ENCODE measurements around the gene FGD6.
A peak's percentile ranks its signal among the peaks of the same experiment; 100 is the strongest.
"Not testable (repeated sequence)": the region's sequence is repeated elsewhere in the genome, so short reads cannot be mapped to it uniquely, and the experiment has no call there.

The FGD6 gene

DNA sequence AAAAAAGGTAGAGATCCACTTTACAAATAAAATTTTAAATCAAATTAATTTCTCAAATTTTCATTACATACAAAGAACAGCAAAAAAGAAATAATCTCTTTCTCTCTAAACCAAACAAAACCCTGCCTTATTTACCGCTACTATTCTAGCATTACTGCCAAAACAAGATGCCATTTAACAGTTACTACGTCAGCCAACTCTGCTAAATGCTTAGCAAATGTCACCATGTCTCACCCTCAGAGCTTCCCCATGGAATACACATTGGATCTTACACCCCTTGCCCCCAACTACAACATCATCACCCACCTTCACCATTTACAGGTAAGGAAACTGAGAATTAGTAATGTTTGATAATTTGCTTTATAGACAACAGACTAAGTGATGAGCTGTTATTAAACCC lies 120.9 kb downstream of the FGD6 start:
- FAIRE-seq: no peak
- DNase-seq (ENCODE audit: insufficient read length, low spot score): no peak
- TF ChIP-seq POU2F2 (IDR thresholded peaks at IDR 0.05; ENCODE audit: low read depth, low read length): no peak
- TF ChIP-seq POLR2AphosphoS5 (IDR thresholded peaks at IDR 0.05; ENCODE audit: low read depth, low read length): no peak
- no peak for TF ChIP-seq SPI1 (IDR thresholded peaks at IDR 0.05; ENCODE audit: low read depth, low read length)
- TF ChIP-seq PAX5 (IDR thresholded peaks at IDR 0.05; ENCODE audit: insufficient read depth, low read length, severe bottlenecking): no peak
- no peak for TF ChIP-seq TAF1 (IDR thresholded peaks at IDR 0.05; ENCODE audit: low read depth, low read length)
- TF ChIP-seq POLR2A (IDR thresholded peaks at IDR 0.05; ENCODE audit: low read depth, low read length): no peak

DNA sequence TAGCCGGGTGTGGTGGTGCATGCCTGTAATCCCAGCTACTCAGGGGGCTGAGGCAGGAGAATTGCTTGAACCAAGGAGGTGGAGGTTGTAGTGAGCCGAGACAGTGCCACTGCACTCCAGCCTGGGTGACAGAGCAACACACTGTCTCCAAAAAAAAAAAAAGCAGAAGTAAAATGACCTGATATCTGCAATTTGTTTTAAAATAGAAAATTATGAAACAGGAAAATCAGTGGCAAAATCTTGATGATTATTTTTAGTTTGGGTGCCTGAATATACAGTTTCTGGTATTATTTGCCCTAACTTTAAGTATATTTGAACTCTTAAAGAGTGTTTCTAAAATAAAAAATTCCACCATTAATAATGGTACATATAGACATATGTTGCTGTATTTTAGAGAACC lies 121.4 kb downstream of the FGD6 start:
- not testable (repeated sequence) for FAIRE-seq; DNase-seq (ENCODE audit: insufficient read length, low spot score)

DNA sequence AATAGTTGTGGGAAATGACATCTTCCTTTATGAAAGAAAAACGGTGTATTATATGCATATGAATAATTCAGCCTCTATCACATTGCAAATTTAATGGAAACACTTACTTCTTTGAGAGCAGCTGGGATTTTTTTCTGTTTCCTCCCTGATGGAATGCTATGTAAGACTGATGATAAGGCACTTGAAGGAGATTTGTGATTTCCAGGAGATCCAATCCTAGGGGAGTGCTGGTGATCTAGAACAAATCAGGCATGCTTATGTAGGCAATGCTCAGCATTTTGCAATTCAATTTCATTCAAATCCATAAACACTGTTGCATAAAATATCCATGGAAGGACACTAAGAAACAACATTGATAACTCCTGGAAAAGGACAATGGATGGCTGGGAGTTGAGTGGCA lies 127.8 kb downstream of the FGD6 start:
- TF ChIP-seq SPI1 (IDR thresholded peaks at IDR 0.05; ENCODE audit: low read depth, low read length): no peak
- no peak for TF ChIP-seq POLR2A (IDR thresholded peaks at IDR 0.05; ENCODE audit: low read depth, low read length)
- no peak for TF ChIP-seq TAF1 (IDR thresholded peaks at IDR 0.05; ENCODE audit: low read depth, low read length)
- TF ChIP-seq PAX5 (IDR thresholded peaks at IDR 0.05; ENCODE audit: insufficient read depth, low read length, severe bottlenecking): no peak
- TF ChIP-seq POU2F2 (IDR thresholded peaks at IDR 0.05; ENCODE audit: low read depth, low read length): no peak
- no peak for TF ChIP-seq POLR2AphosphoS5 (IDR thresholded peaks at IDR 0.05; ENCODE audit: low read depth, low read length)
- FAIRE-seq (peak; percentile 35), DNase-seq (ENCODE audit: insufficient read length, low spot score) (no peak)

DNA sequence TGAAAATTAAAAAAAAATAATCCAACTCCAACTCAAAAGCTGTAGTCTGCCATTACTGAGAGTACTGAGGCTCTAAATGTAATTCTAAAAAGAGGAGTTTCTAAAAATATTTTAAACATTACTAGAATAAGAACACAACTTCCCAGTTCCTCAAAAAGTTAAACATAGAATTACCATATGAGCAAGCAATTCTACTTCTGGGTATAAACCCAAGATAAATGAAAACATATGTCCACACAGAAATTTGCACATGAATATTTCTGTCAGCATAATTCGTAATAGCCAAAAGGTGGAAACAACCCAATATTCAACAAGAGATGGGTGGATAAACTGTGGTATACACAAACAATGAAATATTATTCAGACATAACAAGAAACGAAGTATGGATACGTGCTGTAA lies 128.9 kb downstream of the FGD6 start:
- peak; percentile 71 for FAIRE-seq
- peak; percentile 86 for TF ChIP-seq SPI1 (IDR thresholded peaks at IDR 0.05; ENCODE audit: low read depth, low read length)
- TF ChIP-seq POU2F2 (IDR thresholded peaks at IDR 0.05; ENCODE audit: low read depth, low read length): no peak
- DNase-seq (ENCODE audit: insufficient read length, low spot score): no peak

DNA sequence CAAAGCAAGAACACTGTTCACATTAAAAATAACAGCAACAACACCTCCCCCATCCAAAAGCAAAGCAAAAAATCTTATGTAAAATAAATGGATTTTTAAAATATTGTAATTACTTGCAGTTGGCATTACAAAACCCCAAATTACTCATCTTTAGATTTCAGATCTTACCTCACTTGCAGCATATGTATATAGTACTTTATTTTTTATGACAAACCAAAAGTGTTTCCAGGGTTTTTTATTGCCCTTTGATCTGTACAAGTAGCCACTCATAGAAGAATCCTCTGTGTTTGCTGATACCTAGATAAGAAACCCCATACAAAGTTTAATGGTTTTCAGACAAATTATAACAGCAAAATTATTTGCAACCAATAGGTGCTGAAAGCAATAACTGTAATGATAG lies 131.7 kb downstream of the FGD6 start:
- TF ChIP-seq POU2F2 (IDR thresholded peaks at IDR 0.05; ENCODE audit: low read depth, low read length) (no peak), POLR2AphosphoS5 (IDR thresholded peaks at IDR 0.05; ENCODE audit: low read depth, low read length) (no peak), TAF1 (IDR thresholded peaks at IDR 0.05; ENCODE audit: low read depth, low read length) (no peak), POLR2A (IDR thresholded peaks at IDR 0.05; ENCODE audit: low read depth, low read length) (no peak), PAX5 (IDR thresholded peaks at IDR 0.05; ENCODE audit: insufficient read depth, low read length, severe bottlenecking) (no peak), SPI1 (IDR thresholded peaks at IDR 0.05; ENCODE audit: low read depth, low read length) (no peak)
- no peak for DNase-seq (ENCODE audit: insufficient read length, low spot score)
- FAIRE-seq: no peak

DNA sequence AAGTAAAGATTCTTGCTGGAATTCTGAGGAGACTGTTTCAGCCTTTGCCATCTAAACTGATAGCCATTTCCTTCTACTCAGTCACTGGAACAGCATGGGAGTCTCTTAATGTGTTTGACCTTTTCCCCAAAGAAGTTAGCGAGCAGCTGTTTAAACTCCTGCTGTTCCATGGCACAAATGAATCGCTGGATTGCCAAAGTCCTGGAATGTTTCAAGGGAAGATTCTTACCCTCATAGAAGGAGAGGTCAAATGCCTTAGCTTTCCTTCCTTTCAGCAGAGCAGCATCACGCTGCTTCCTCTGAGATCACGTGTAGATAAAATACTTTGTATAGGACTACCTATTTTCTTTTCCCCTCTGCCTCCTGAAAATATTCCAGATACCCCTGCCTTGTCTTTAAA lies 133.3 kb downstream of the FGD6 start:
- TF ChIP-seq POLR2A (IDR thresholded peaks at IDR 0.05; ENCODE audit: low read depth, low read length) (no peak), POLR2AphosphoS5 (IDR thresholded peaks at IDR 0.05; ENCODE audit: low read depth, low read length) (no peak), POU2F2 (IDR thresholded peaks at IDR 0.05; ENCODE audit: low read depth, low read length) (no peak), TAF1 (IDR thresholded peaks at IDR 0.05; ENCODE audit: low read depth, low read length) (no peak), PAX5 (IDR thresholded peaks at IDR 0.05; ENCODE audit: insufficient read depth, low read length, severe bottlenecking) (no peak), SPI1 (IDR thresholded peaks at IDR 0.05; ENCODE audit: low read depth, low read length) (no peak)
- DNase-seq (ENCODE audit: insufficient read length, low spot score) (no peak), FAIRE-seq (no peak)

DNA sequence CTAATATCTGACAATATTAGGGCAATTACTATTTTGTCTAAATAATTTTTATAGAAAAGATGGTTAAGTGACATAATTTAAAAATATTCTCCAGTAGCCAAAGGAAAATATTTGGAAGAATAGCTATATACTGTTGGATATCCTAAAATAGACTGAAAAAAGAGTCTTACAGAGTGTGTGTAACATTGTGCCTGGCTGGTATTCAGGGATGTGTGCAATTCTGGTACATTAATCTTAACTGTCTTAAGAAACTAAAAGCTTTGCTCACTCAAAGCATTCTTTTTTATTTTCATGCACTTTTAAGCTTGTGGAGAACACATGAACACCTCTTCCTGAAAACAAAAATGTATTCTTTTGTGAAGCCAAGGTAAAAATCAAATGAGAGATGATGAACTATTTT lies 133.8 kb downstream of the FGD6 start:
- FAIRE-seq (no peak), DNase-seq (ENCODE audit: insufficient read length, low spot score) (no peak)
- TF ChIP-seq SPI1 (IDR thresholded peaks at IDR 0.05; ENCODE audit: low read depth, low read length) (no peak), POLR2AphosphoS5 (IDR thresholded peaks at IDR 0.05; ENCODE audit: low read depth, low read length) (no peak), TAF1 (IDR thresholded peaks at IDR 0.05; ENCODE audit: low read depth, low read length) (no peak), PAX5 (IDR thresholded peaks at IDR 0.05; ENCODE audit: insufficient read depth, low read length, severe bottlenecking) (no peak), POU2F2 (IDR thresholded peaks at IDR 0.05; ENCODE audit: low read depth, low read length) (no peak), POLR2A (IDR thresholded peaks at IDR 0.05; ENCODE audit: low read depth, low read length) (no peak)

DNA sequence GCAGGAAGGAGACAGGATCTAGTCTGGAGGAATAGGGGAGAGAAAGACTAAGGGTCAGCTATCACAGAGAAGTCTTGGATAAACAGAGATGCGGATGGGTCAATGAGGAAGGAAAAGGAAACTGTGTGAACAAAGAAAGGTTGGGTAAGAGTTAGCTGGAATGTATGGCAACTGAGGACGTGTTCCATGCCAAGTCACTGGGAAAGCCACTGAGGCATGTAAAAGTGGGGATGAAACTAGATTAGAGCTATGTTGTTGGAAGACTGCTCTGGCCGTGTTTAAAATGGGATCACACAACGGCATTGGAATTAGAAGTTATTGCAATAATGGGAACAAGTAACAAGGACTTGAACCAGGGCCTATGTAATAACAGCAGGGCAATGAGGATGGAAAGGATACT lies 139.9 kb downstream of the FGD6 start:
- FAIRE-seq (no peak), DNase-seq (ENCODE audit: insufficient read length, low spot score) (no peak)
- no peak for TF ChIP-seq POU2F2 (IDR thresholded peaks at IDR 0.05; ENCODE audit: low read depth, low read length)
- no peak for TF ChIP-seq PAX5 (IDR thresholded peaks at IDR 0.05; ENCODE audit: insufficient read depth, low read length, severe bottlenecking)
- no peak for TF ChIP-seq POLR2A (IDR thresholded peaks at IDR 0.05; ENCODE audit: low read depth, low read length)
- TF ChIP-seq POLR2AphosphoS5 (IDR thresholded peaks at IDR 0.05; ENCODE audit: low read depth, low read length): no peak
- TF ChIP-seq SPI1 (IDR thresholded peaks at IDR 0.05; ENCODE audit: low read depth, low read length): no peak
- no peak for TF ChIP-seq TAF1 (IDR thresholded peaks at IDR 0.05; ENCODE audit: low read depth, low read length)

DNA sequence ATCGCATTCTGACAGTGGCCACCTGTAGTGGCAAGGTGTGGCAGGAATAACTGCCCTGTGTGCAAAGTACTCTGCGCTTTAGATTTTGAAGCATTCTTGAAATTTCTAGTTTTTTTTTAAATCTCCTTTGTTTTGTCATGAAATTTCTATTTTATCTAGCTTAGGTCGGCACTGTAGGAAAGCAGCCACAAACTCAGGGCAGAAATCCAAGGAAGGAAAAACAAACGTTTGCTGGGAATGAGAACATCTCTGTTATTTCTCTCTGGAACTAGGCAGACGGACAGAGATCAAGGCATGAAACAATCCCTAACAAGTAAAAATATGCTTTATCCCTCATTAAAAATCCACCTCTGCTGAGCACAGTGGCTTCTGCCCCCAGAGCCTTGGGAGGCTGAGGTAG lies 142.5 kb downstream of the FGD6 start:
- DNase-seq (ENCODE audit: insufficient read length, low spot score) (no peak), FAIRE-seq (no peak)
- TF ChIP-seq PAX5 (IDR thresholded peaks at IDR 0.05; ENCODE audit: insufficient read depth, low read length, severe bottlenecking) (no peak), POU2F2 (IDR thresholded peaks at IDR 0.05; ENCODE audit: low read depth, low read length) (no peak), POLR2A (IDR thresholded peaks at IDR 0.05; ENCODE audit: low read depth, low read length) (no peak), POLR2AphosphoS5 (IDR thresholded peaks at IDR 0.05; ENCODE audit: low read depth, low read length) (no peak), TAF1 (IDR thresholded peaks at IDR 0.05; ENCODE audit: low read depth, low read length) (no peak), SPI1 (IDR thresholded peaks at IDR 0.05; ENCODE audit: low read depth, low read length) (no peak)

DNA sequence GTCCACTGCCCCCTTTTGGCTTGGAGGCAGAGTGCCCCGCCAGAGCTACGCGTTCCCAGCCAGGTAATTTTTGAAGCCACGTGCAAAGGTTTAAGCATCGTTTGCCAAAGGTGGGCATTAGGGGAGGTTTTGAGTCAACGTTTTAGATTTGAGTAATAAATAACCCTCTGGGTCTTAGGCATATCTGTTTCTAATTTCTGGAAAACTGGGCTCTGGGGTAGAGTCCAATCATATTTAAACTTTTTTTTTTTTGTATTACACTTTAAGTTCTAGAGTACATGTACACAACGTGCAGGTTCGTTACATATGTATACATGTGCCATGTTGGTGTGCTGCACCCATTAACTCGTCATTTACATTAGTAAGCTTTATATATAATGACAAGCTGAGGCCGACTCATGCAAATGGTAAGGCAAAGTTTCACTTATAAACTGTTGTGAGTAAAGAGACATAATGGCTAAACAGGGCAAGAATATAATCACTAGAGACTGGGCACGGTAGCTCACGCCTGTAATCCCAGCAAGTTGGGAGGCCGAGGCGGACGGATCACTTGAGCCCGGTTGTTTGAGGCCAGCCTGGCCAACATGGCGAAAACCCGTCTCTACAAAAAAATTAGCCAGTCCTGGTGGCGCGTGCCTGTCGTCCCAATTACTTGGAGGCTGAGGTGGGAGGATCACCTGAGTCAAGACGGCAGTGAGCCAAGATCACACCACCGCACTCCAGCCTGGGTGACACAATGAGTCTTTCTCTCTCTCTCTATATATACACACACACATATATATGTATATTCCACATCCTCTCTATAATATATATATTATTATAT lies 143.4 kb downstream of the FGD6 start:
- no peak for DNase-seq (ENCODE audit: insufficient read length, low spot score)
- no peak for FAIRE-seq
- TF ChIP-seq PAX5 (IDR thresholded peaks at IDR 0.05; ENCODE audit: insufficient read depth, low read length, severe bottlenecking): no peak
- no peak for TF ChIP-seq POLR2A (IDR thresholded peaks at IDR 0.05; ENCODE audit: low read depth, low read length)
- TF ChIP-seq POU2F2 (IDR thresholded peaks at IDR 0.05; ENCODE audit: low read depth, low read length): no peak
- no peak for TF ChIP-seq TAF1 (IDR thresholded peaks at IDR 0.05; ENCODE audit: low read depth, low read length)
- TF ChIP-seq SPI1 (IDR thresholded peaks at IDR 0.05; ENCODE audit: low read depth, low read length): no peak

All from GM12891 (cell line).